ENCODE data around the gene GIMAP1.

GIMAP1 gene

DNA sequence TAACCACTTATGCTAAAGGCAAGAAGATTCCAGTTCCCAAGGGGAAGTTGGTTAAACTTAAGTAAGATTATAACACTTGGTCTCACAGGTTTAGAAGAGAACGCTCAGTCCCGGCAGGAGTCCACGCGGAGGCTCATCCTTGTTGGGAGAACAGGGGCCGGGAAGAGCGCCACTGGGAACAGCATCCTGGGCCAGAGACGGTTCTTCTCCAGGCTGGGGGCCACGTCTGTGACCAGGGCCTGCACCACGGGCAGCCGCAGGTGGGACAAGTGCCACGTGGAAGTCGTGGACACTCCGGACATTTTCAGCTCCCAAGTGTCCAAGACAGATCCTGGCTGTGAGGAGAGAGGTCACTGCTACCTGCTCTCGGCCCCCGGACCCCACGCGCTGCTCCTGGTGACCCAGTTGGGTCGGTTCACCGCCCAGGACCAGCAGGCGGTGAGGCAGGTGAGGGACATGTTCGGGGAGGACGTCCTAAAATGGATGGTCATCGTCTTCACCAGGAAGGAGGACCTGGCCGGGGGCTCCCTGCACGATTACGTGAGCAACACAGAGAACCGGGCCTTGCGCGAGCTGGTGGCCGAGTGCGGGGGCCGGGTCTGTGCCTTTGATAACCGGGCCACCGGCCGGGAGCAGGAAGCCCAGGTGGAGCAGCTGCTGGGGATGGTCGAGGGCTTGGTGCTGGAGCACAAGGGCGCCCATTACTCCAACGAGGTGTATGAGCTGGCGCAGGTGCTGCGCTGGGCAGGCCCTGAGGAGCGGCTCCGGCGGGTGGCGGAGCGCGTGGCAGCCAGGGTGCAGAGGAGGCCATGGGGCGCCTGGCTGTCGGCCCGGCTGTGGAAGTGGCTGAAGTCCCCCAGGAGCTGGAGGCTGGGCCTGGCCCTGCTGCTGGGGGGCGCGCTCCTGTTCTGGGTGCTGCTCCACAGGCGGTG is 3.8 kb downstream of the GIMAP1 start:
- no peak for DNase-seq
- in situ Hi-C loops (cut with HindIII; ENCODE audit: low pct_ligation_motif_present, low pct_unique_long_range_greater_than_20kb, low sequenced_read_pairs): no loop called here

DNA sequence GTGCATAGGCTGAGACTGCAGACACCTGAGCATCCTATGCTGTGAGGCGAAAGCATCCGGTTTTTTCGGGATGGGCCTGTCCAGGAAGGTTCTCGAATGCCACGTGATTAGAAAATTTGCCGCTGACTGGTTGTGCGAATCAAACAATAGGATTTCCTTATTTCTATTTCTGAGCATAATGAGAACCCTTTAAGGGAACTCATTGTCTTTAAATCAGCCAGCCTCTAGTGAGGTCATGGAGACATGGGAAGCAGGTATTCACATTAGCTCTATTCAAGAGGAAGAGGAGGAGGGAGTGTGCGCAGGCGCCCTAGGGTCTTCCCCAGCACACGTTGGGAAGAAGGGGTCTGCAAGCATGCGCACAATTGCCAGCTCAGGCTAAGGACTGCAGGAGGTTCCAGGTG is 5.6 kb downstream of the GIMAP1 start:
- in situ Hi-C loops (cut with HindIII; ENCODE audit: low pct_ligation_motif_present, low pct_unique_long_range_greater_than_20kb, low sequenced_read_pairs): no loop called here
- no peak for DNase-seq

DNA sequence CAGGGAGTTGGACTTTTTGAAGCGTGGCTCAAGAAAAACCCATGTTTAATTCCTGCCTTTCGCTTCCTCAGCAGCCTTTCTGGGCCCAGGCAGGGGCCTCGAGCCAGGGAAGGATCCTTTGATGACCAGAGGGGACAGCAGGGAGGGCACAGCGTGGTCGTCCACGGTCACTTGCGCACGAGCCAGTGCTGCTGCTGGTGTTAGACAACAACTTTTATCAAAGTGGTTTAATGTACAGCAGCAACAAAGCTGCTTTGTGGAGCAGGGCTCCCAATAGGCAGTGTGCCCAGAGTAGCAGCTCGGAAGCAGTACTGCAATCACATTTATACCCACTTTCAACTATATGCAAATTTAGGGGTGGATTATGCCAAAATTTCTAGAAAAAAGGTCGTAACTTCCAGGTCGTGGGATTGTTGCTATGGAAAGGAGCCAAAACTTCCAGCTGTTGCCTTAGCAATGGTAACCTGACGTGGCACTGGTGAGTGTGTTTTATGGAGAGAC is 6.1 kb downstream of the GIMAP1 start:
- in situ Hi-C loops (cut with HindIII; ENCODE audit: low pct_ligation_motif_present, low pct_unique_long_range_greater_than_20kb, low sequenced_read_pairs): no loop called here
- DNase-seq: no peak

DNA sequence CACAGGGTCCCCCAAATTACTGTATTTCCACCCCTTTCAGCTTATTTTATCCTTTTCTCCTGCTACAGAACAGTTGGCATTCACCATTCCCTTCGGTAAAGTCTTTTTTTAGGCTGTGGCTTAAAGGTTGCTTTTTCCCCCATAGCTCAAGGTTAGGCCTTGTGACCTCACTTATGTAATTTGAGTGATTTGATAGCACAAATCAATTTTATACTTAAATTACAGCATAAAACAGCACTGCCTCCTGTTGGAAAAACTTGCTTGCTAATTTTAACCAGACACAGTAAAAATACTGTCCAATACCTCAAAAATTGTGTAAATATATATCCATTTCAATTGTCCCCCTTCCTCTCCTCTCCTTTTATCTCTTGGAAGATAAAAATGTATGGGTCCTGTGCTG is 7.1 kb downstream of the GIMAP1 start:
- in situ Hi-C loops (cut with HindIII; ENCODE audit: low pct_ligation_motif_present, low pct_unique_long_range_greater_than_20kb, low sequenced_read_pairs): no loop called here
- DNase-seq: no peak

DNA sequence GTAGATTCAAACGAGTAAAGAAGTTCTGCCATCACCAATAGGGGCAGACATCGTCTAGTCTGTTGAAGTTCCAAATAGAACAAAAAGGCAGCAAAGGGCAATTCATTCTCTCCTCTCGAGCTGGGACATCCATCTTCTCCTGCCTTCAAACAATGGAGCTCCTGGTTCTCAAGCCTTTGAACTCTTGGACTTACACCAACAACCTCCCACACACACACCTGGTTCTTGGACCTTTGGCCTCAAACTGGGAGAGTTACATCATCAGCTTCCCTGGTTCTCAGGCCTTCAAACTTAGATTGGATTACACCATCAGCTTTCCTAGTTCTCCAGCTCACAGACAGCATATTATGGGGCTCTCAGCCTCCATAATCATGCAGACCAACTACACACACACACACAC is 11.0 kb downstream of the GIMAP1 start:
- in situ Hi-C loops (cut with HindIII; ENCODE audit: low pct_ligation_motif_present, low pct_unique_long_range_greater_than_20kb, low sequenced_read_pairs): no loop called here
- DNase-seq: no peak

DNA sequence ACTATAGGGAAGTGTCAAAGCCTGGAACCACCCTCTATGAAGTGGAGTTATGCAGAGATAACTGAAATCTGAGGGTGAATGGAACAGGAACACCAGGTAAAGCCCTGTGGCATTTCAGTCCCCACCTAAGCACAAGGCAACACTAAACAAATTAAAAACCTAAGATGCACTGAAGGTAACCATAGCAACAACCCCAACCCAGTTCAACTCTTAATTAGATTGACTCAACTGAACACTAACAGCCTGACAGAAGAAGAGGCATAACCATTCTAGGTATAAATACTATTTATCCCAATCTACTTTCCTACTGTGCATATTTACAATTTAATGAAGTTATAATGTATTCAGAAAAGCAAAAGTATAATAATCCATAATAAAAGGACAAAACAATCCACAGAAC is 11.6 kb downstream of the GIMAP1 start:
- no peak for DNase-seq
- in situ Hi-C loops (cut with HindIII; ENCODE audit: low pct_ligation_motif_present, low pct_unique_long_range_greater_than_20kb, low sequenced_read_pairs): no loop called here

DNA sequence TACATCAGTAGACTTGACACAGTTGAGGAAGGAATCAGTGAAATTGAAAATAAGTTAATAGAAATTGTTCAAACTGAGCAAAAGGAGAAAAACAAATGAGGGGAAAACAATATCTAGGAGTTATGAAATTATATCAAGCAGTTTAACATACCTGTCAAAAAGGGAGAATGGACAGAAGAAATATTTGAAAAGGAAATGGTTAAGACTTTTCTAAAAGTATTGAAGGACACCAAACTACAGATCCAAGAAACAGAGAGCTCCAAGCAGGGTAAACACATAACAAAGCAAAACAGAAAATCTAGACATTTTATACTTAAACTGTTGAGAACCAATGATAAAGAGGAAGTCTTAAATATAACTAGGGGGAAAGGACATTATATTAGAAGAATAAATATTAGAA is 12.2 kb downstream of the GIMAP1 start:
- DNase-seq: no peak
- in situ Hi-C loops (cut with HindIII; ENCODE audit: low pct_ligation_motif_present, low pct_unique_long_range_greater_than_20kb, low sequenced_read_pairs): no loop called here

DNA sequence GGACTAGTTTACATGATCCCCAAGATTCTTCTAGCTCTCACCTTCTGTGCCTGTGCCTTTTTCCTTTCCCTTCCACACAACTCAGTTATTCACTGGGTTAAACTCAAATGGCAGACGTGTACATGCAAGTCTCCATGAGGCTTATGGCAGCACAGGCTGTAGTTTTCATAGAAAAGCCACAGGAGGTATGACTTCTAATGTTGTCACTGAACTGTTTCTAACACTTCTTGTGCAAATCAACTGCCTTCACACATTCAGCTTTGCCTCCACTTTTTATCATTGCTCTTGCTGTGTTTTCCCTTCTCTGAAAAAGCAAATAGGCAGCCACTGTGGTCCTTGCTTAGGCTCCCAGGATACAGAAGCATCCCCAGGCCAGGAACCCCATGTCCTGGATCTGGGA is 15.5 kb downstream of the GIMAP1 start:
- no peak for DNase-seq
- in situ Hi-C loops (cut with HindIII; ENCODE audit: low pct_ligation_motif_present, low pct_unique_long_range_greater_than_20kb, low sequenced_read_pairs): no loop called here

DNA sequence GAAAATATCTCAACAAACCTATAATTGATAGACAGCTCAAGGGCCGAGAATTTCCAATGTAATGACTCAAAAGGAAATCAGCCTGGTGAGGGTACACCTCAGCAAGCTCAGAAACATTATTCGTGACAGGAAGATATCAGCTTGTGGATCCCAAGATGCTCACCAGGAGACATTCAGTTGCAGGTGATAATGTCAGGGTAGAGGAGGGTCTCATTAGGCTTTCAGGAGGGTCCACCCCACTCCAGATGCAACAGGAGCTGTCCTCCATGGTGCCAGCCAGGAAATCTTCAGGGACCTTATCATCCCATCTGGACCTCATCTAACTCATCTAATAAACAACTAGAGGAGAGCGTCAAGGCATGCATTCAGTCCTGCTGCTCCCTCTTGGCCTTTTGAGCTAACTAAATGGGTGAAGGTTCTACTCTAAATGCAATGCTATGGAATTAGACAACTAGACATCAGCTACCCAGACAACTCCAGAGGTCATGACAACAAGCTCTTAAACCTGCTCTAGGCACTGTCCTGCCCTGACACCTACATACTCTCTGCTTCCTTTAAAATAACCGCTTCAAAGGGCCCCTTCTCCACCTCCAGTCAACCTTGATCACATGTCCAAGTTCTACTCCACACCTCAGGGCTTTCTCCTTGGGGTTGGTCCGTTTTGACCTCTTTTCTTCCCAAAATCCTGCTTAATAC is 16.5 kb downstream of the GIMAP1 start:
- no peak for DNase-seq
- in situ Hi-C loops (cut with HindIII; ENCODE audit: low pct_ligation_motif_present, low pct_unique_long_range_greater_than_20kb, low sequenced_read_pairs): no loop called here

DNA sequence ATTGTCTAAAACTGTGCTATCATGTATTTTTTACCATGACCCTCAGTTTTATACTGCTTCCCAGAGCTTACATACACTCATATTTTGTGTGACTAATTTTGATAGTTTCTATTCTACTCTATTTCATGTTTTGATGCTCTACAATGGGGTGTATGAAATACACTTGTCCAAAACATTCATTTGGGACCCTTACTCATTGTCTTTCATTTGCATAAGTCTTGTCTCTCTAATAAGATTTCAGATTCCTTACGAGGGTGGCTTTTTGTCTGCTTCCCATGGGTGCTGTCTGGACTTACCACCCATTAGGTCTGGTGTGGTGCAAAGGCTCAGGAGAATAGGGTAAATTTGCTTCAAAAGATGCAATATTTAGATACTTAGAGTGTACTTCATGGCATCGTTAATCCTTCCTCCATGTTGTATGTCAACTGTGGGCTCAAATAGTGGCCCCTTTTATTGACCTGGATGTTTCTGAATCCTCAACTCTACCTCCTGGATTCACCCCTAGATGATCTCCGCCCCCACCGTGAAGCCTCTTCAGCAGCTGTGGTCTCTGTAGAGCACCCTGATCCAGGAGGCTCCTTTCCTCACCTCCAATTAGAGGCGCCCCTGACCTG is 17.2 kb downstream of the GIMAP1 start:
- DNase-seq: no peak
- in situ Hi-C loops (cut with HindIII; ENCODE audit: low pct_ligation_motif_present, low pct_unique_long_range_greater_than_20kb, low sequenced_read_pairs): no loop called here

DNA sequence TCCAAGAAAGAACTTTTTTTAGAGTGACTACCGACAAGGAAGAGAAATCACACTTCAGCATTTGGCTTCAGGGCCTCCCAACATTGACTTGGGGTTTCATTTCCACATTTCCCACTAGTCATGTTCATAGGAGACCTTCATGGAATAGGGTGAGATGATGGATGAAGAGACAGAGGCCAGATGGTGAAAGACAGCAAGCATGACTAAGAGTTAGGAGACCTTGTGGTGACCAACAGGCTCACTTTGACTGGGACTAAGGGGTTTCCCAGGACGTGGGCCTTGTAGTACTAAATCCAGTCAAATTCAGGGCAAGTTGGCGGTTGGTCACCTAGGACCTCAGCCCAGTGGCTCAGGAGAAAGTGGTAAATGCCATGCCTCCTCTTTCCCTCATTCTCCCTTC is 17.8 kb downstream of the GIMAP1 start:
- in situ Hi-C loops (cut with HindIII; ENCODE audit: low pct_ligation_motif_present, low pct_unique_long_range_greater_than_20kb, low sequenced_read_pairs): no loop called here
- DNase-seq: no peak

DNA sequence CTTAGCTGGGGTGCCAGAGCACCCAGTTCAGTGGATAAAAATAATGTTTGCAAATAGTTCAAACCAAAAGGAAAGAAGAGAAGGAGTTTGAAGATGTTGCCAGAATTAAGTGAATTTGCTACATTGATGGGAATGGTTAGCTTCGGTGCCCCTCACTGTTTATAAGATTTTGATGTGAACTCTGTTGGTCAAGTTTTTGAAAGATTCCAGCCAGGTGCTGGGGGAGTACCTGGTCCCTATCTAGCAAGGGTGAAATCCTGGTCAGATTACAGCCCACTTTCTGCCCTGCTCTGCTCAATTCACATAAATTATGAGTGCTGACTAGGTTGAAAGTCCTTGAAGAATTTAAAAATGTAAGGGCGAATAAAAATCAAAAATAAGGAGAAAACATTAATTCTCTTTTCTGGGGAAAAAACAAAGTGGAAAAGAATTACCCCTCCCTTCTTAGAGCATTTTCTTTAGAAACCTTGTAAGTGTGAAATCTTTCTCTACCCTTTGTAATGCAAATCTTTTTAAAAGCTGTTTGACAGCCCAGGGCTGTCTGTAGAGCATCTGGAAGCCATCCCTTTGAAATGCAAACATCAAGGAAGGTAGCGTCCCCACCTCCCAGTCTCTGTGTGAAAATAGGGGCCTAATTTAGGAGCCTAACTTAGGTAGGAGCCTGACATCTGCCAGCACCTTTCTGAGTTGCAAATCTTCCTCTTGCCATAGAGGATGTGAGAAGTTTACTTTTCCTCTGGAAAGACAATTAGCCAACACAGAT is 19.4 kb downstream of the GIMAP1 start:
- no peak for DNase-seq
- in situ Hi-C loops (cut with HindIII; ENCODE audit: low pct_ligation_motif_present, low pct_unique_long_range_greater_than_20kb, low sequenced_read_pairs): no loop called here

DNA sequence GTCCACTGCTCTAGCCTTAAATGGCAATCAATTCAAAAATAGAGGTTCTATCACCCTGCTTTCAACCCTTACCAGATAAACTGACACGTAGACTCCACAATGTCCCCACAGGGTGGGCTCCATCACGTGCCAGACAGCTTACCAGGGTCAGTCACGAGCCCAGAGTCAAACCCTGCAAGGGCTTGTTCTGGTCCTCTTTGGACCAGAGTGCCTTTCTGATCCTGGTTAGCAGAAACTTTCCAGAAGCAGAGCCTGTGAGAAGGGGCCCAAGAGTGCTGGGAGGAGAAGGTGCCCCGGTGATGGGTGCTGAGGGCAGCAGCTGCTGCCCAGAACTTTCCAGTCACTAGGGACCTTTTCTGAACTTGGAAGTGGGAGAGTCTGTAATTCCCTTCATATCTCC is 20.5 kb downstream of the GIMAP1 start:
- no peak for DNase-seq
- in situ Hi-C loops (cut with HindIII; ENCODE audit: low pct_ligation_motif_present, low pct_unique_long_range_greater_than_20kb, low sequenced_read_pairs): no loop called here

DNA sequence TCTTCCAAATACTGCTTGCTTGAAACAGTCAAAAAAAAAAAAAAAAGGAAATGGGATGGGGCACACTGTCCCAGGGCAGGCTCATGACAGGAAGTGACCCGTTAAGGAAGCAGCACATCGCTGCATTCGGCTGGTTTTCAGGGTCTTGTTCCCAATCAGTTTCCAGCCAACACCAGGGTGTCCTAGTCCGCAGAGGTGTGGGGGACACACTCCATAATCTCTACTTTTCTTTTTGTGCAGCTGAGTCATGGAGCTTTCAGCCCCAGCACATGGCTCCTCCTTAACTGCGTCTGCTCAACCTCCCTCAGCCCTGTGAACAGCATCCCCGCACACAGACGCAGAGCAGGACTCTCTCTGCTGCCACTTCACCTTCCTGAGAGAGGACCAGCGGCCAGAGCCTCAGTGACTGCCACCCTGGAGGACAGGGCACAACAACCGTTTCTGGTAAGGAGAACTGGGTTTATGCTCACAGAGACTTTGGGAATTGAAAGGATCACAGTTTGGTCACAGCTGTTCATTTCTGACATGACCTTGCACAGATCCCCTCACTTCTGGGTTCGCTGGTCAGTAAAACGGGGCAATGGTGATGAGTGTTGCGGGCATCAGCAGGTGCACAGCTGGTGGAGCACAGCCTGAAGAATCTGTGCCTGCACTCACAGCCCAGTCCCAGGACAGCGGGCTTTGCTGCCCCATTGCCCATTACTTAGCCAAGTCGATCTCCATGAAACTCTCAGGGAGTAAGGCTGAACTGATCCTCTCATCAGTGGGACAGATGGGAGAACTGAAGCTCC is 21.0 kb downstream of the GIMAP1 start, which contains the start of gene GIMAP5:
TSS of gene GIMAP5 (plus strand) at position 154 of the 791 bp plus-strand sequence. CDS start 3,467 bp downstream, outside the sequence.
- in situ Hi-C loops (cut with HindIII; ENCODE audit: low pct_ligation_motif_present, low pct_unique_long_range_greater_than_20kb, low sequenced_read_pairs): no loop called here
- no peak for DNase-seq

DNA sequence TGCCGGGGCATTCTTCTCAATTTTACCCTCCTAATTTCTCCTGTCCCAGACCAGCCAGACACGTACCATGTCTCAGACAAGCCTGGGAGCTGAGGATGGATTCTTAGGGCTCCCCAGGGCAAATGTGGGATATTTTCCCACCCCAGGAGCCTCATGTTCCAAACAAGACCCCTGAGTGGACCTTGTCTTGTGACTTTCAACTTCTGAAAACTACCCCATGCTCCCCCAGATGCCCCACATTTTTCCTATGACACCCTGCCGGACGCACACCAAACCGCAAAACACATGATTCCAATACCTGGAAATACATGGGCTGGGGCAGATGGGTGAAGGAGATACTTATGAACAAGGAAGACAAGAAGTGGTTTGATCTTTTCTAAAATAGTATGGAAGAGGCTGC is 21.7 kb downstream of the GIMAP1 start:
- no peak for DNase-seq
- in situ Hi-C loops (cut with HindIII; ENCODE audit: low pct_ligation_motif_present, low pct_unique_long_range_greater_than_20kb, low sequenced_read_pairs): no loop called here

DNA sequence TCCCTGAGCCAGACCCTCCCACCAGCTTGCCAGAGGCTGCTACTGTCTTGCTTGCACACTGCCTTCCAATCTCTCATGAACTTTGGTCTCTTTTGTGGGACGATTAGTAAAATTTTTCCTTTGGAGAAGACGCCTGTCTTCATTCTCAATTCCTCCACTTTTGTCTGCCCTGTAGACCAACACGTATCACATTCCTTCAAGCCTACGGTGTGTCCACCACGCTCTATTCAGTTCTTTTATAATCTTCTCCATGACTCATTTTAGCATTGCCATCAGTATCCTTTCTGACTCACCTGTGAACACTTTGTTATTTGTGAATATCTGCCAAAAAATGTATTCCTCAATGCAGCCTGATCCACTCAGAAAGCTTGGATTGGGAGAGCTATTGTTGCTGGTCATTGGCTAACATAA is 22.2 kb downstream of the GIMAP1 start:
- DNase-seq: no peak
- in situ Hi-C loops (cut with HindIII; ENCODE audit: low pct_ligation_motif_present, low pct_unique_long_range_greater_than_20kb, low sequenced_read_pairs): no loop called here

DNA sequence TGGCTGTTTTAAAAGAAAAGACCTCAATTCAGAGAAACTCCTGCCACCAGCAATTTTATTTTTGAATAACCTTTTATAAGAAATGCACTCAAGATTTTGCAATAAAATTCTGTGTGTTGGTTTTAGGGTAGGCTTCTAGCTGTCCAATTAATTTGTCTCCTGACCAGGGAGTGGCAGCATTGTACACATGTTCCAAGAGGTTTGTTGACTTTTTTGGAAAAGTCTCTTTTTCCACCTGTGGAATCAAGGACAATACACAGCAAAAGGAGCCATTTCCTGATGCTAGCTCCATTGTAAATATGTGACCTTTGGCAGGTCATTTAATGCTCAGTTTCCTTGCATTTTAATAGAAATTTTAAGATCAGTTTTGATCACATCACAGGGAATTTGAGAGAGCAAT is 22.6 kb downstream of the GIMAP1 start:
- DNase-seq: no peak
- in situ Hi-C loops (cut with HindIII; ENCODE audit: low pct_ligation_motif_present, low pct_unique_long_range_greater_than_20kb, low sequenced_read_pairs): no loop called here

DNA sequence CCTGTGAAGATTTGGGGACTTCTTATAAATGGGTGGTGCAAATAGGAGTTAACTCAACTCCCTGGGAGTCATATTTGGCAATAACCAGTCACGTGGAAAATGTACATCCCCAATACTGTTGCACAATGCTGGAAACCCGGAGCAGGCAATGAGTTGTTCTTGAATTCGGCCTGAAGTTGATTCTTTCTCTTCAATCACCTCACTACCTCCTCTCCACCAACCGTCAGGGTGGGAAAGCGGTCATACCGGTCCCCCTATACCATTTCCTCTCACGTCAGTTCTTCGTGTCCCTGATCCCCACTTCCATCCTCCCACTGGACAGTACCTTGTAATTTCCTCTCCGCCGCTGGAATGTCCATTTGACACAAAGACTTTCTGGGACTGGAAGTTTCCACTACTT is 23.6 kb downstream of the GIMAP1 start:
- in situ Hi-C loops (cut with HindIII; ENCODE audit: low pct_ligation_motif_present, low pct_unique_long_range_greater_than_20kb, low sequenced_read_pairs): no loop called here
- DNase-seq: no peak

All from ACHN (cell line).